Activated CD8-positive, alpha-beta memory T cell treated with anti-CD3 and anti-CD28 coated beads for 24 hours (primary cell): ENCODE results near the gene RCBTB1.
"Not testable (repeated sequence)": the region's sequence is repeated elsewhere in the genome, so short reads cannot be mapped to it uniquely, and the experiment has no call there.

Source experiments
- DNase-seq: peaks from one replicate; pipeline ENCODE4 v3.0.0-alpha.2; 2020

The RCBTB1 gene

DNA sequence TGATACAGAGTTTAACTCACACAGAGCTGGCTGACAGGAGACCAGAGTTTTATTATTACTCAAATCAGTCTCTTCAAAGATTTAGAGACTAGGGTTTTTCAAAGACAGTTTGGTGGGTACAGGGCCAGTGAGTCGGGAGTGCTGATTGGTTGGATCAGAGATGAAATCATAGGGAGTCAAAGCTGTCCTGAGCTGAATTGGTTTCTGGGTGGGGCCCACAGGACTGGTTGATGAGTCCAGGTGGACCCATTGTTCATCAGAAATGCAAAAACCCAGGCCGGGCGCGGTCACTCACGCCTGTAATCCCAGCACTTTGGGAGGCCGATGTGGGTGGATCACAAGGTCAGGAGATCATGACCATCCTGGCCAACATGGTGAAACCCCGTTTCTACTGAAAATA lies 17.3 kb upstream of the RCBTB1 start:
- not testable (repeated sequence) for DNase-seq

DNA sequence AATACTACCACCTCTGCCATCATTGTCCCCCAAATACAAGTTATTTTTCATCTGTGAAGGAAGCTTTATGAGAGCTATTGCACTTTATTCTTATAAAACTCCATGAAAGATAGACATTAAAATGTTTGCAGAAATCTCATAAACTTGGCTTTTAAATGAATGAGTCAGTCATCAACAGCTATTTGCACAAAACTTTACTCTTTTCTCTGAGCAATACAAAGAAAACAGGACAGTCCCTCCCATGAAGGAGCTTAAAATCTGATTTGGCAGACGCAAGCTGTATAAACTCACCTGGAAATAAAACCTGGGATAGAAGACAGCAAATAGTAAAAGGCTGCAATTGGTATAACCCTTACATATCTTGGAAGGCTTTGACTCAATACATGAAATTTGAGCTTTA lies 16.6 kb upstream of the RCBTB1 start:
- DNase-seq = no peak

DNA sequence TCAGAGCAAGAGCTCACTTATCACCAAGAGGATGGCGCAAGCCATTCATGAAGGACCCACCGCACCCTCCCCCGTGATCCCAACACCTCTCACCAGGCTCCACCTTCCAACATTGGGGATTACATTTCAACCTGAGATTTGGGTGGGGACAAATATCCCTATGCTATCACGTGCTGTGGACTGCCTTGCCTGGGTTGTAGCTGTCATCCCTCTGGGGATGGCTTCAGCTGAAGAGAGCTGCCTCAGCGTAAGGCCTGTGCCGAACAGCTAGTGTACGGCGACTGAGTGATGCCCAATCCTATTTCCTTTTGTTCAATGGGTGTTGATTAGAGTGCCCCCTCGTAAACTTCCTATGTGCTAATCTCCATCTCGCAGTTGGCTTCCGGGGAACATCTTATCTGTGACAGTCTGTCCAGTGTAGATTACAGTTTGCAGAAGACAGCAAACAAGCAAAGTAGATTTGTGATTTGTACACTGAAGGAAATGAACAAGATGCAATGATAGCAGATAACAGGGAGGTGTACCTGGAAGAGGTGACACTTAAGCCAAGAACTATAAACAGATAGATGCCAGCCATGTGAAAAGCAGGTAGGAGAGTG lies 11.8 kb upstream of the RCBTB1 start:
- no peak for DNase-seq

GRCh38 chr13:49596221-49596620 lies 10.9 kb upstream of the RCBTB1 start:
- DNase-seq = no peak

GRCh38 chr13:49594576-49594975 lies 9.2 kb upstream of the RCBTB1 start:
- no peak for DNase-seq

DNA sequence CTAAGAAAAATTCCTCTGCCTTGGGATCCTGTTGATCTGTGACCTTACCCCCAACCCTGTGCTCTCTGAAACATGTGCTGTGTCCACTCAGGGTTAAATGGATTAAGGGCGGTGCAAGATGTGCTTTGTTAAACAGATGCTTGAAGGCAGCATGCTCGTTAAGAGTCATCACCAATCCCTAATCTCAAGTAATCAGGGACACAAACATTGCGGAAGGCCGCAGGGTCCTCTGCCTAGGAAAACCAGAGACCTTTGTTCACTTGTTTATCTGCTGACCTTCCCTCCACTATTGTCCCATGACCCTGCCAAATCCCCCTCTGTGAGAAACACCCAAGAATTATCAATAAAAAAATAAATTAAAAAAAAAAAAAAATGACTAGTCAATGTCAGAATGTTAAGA lies 8.5 kb upstream of the RCBTB1 start:
- DNase-seq = not testable (repeated sequence)

GRCh38 chr13:49590714-49591113 lies 5.4 kb upstream of the RCBTB1 start:
- not testable (repeated sequence) for DNase-seq

GRCh38 chr13:49587311-49587847 lies 2.0 kb upstream of the RCBTB1 start:
- DNase-seq = no peak

GRCh38 chr13:49586717-49587116 lies 1.4 kb upstream of the RCBTB1 start:
- DNase-seq = no peak

GRCh38 chr13:49584771-49585182 lies 581 bp downstream of the RCBTB1 start:
- DNase-seq = no peak

DNA sequence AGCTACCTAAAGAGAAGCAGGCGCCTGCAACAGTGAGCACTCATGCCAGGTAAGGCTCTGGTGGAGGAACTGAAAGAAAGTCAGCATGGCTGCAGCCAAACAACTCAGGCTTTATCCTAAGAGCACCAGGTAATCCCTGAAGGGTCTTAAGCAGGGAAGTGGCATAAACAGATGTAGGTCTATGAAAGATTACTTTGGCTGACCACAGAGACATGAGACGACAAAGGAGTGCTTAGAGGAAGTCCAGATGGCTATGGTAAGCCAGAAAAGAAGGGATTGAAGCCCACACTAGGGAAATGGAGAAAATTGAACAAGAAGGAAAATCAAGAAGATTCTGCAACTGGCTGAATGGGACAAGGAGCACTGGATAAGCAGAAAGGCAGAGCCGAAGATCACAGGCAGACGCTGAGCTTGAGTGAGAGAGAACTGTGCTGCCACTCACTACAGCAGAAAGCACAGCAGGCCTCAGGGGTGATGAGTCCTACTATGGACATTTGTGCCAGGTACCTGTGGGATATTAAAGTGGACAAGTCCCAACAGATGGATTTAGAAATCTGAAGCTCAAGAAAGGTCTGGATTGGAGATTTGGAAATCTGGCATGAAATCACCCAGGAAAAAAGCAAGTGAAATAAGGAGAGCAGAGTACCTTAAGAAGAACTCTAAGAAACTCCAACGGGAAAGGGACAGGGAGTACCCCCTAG lies 4.2 kb downstream of the RCBTB1 start:
- no peak for DNase-seq

DNA sequence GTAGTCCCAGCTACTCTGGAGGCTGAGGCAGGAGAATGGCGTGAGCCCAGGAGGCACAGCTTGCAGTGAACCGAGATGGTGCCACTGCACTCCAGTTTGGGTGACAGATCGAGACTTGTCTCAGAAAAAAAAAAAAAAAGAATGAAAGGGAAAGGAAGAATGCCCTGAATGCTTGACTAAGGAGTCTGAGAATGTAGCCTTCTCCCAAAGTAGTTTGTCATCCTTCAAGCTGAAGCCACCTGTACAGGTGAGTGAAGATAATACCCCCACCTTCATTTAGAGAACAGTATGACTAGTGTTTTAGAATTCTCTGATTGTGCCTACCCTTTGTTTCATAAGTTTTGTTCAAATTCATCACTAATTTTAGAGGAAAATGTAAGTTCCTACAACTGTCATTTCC lies 5.9 kb downstream of the RCBTB1 start:
- DNase-seq = no peak

GRCh38 chr13:49571299-49572240 lies 13.8 kb downstream of the RCBTB1 start:
- no peak for DNase-seq

- DNase-seq = no peak
Measured at GRCh38 chr13:49569993-49570689, 15.2 kb downstream of the RCBTB1 start.

- no peak for DNase-seq
Measured at GRCh38 chr13:49567491-49567890, 17.9 kb downstream of the RCBTB1 start.

- no peak for DNase-seq
Measured at GRCh38 chr13:49566461-49566860, 18.9 kb downstream of the RCBTB1 start.

GRCh38 chr13:49565461-49565860 lies 19.9 kb downstream of the RCBTB1 start:
- DNase-seq = not testable (repeated sequence)

DNA sequence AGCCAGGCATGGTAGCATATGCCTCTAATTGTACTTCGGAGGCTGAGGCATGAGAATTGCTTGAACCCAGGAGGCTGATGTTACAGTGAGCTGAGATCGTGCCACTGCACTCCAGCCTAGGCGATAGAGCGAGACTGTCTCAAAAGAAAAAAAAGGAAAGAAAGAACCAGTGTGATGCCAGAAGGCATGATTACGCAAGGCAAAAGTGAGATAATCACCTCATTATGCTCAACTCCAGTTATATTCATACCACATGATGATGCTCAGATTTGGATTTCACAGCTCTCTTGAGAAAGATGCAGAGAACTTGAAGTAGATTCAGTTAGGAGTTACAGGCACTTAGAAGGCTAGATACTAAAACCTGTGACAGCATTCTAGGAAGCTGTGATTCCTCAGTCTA lies 21.8 kb downstream of the RCBTB1 start:
- no peak for DNase-seq

DNA sequence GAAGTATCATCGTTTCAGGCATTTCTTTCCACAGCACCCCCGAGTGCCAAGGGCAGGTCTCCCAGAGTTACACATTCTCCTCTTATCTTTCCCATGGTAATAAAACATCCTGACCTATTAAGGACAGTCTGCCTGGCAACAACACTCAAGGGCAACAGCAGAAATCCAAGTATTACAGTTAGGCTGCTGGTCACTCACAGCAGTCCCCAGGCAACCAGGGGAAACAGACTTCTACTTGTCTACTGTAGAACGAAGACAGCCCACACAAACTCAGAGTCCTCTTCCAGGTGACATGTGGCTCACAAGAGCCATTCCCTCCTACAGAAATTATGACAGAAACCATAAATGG lies 24.3 kb downstream of the RCBTB1 start:
- no peak for DNase-seq

- DNase-seq = no peak
Measured at GRCh38 chr13:49560270-49561061, 24.9 kb downstream of the RCBTB1 start.

DNA sequence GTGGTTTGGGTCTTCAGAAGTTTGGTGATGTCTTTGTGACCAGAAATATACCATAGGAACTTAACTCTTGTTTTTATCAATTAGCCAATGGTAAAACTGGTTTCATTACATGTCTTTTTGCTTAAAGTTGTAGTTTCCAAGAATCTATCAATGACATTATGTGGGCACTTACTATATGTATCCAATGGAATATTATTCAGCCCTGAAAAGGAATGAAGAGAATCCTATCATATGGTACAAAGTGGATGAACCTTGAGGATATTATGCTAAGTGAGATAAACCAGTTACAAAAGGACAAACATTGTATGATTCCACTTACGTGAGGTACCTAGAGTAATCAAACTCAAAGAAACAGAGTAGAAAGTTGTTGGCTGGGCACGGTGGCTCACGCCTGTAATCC lies 26.4 kb downstream of the RCBTB1 start:
- DNase-seq = no peak

DNA sequence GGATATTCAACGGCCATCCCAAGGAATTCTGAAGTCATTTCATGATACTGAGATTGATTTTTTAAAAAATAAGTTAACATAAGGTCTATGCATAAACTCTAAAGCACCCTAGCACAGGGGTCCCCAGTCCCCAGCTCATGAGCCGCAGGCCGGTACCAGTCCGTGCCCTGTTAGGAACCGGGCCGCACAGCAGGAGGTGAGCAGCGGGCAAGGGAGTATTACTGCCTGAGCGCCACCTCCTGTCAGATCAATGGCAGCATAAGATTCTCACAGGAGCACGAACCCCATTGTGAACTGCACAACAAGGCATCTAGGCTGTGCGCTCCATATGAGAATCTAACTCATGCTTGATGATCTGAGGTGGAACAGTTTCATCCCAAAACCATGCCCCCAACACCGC lies 31.0 kb downstream of the RCBTB1 start:
- DNase-seq = no peak
